ENCODE results near the gene PRR5L.

GRCh38 chr11:36467916-36468315 is 171.8 kb downstream of the PRR5L start:
- TF ChIP-seq, protein P1, sequence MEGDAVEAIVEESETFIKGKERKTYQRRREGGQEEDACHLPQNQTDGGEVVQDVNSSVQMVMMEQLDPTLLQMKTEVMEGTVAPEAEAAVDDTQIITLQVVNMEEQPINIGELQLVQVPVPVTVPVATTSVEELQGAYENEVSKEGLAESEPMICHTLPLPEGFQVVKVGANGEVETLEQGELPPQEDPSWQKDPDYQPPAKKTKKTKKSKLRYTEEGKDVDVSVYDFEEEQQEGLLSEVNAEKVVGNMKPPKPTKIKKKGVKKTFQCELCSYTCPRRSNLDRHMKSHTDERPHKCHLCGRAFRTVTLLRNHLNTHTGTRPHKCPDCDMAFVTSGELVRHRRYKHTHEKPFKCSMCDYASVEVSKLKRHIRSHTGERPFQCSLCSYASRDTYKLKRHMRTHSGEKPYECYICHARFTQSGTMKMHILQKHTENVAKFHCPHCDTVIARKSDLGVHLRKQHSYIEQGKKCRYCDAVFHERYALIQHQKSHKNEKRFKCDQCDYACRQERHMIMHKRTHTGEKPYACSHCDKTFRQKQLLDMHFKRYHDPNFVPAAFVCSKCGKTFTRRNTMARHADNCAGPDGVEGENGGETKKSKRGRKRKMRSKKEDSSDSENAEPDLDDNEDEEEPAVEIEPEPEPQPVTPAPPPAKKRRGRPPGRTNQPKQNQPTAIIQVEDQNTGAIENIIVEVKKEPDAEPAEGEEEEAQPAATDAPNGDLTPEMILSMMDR (IDR thresholded peaks at IDR 0.05): no peak
- no peak for TF ChIP-seq POLR2AphosphoS5 (IDR thresholded peaks at IDR 0.05)
- TF ChIP-seq POLR2A (IDR thresholded peaks at IDR 0.05): no peak
- TF ChIP-seq EP300 (IDR thresholded peaks at IDR 0.05): no peak

Data from sigmoid colon (tissue), 4 donors.